ENCODE results near the gene CNTFR. TPM values are rescaled to one million over a fixed set of nuclear protein-coding genes. Genes with fewer than 3 reads are reported as not detected.

The CNTFR gene
- total and polyA plus RNA-seq, 3 experiments from 2014 or later, result not detected

GRCh38 chr9:34606190-34606589 is 16.7 kb upstream of the CNTFR start:
- no peak for DNase-seq
- Mint-ChIP-seq H3K9me3 (no peaks in the 10 kb centered on the region), H3K36me3 (peaks cover 0 to 4% (median 2%) of the 10 kb centered on the region in 3 donors), H3K27me3 (no peaks in the 10 kb centered on the region), H3K4me1 (peaks cover 6 to 15% (median 12%) of the 10 kb centered on the region in 3 donors), H3K27ac (no peak overlapping the region), H3K4me3 (no peak overlapping the region)
- POLR2A ChIA-PET, result no interaction called here
- H3K27me3 ChIP-seq (ENCODE audit: insufficient read depth, low read length, poor library complexity, severe bottlenecking), result no peaks in the 10 kb centered on the region
- H3K36me3 ChIP-seq (ENCODE audit: insufficient read depth, low read length), result no peaks in the 10 kb centered on the region
- no peak overlapping the region for H3K4me3 ChIP-seq (ENCODE audit: low read length)
- CTCF ChIA-PET, result interaction anchor here (0.7 to 6.9 kb wide), 4 partner anchors 9 to 28 kb away, joined by 3 to 47 read pairs (median 7); no protein-coding TSS in a partner anchor
- no peaks in the 10 kb centered on the region for H3K9me3 ChIP-seq (ENCODE audit: low read length)
- H3K27ac ChIP-seq (ENCODE audit: low read depth, low read length), result no peak overlapping the region
- peaks cover 7% of the 10 kb centered on the region for H3K4me1 ChIP-seq (ENCODE audit: insufficient read depth, low read length)

- Histone ChIP-seq H3K27me3 (ENCODE audit: insufficient read depth, low read length, poor library complexity, severe bottlenecking) (no peaks in the 10 kb centered on the region), H3K27ac (ENCODE audit: low read depth, low read length) (no peak overlapping the region), H3K4me3 (ENCODE audit: low read length) (no peak overlapping the region), H3K9me3 (ENCODE audit: low read length) (no peaks in the 10 kb centered on the region), H3K36me3 (ENCODE audit: insufficient read depth, low read length) (no peaks in the 10 kb centered on the region), H3K4me1 (ENCODE audit: insufficient read depth, low read length) (no peaks in the 10 kb centered on the region)
- no peaks in the 10 kb centered on the region for H3K9me3 Mint-ChIP-seq
- no peak overlapping the region for H3K27ac Mint-ChIP-seq
- no peaks in the 10 kb centered on the region for H3K27me3 Mint-ChIP-seq
- DNase-seq, result peak; percentile 65 to 86 (median 73)
- CTCF ChIA-PET, result interaction anchor here (0.6 to 6.9 kb wide), 21 partner anchors 9 to 272 kb away, joined by 3 to 47 read pairs (median 4); partner anchors contain the start of genes CCL21, DCTN3, ENHO and SIGMAR1
- no peaks in the 10 kb centered on the region for H3K4me1 Mint-ChIP-seq
- no peaks in the 10 kb centered on the region for H3K36me3 Mint-ChIP-seq
- POLR2A ChIA-PET, result no interaction called here
- peak overlapping the region in 1 of 7 donors; percentile 2 for H3K4me3 Mint-ChIP-seq
These were observed 14.2 kb upstream of the CNTFR start for GRCh38 chr9:34603610-34604231.

GRCh38 chr9:34601937-34602573 is 12.5 kb upstream of the CNTFR start:
- Mint-ChIP-seq H3K36me3 (no peaks in the 10 kb centered on the region), H3K9me3 (no peaks in the 10 kb centered on the region), H3K27me3 (no peaks in the 10 kb centered on the region), H3K27ac (peak overlapping the region in 1 of 8 donors; percentile 85), H3K4me3 (no peak overlapping the region), H3K4me1 (no peaks in the 10 kb centered on the region)
- H3K27me3 ChIP-seq (ENCODE audit: insufficient read depth, low read length, poor library complexity, severe bottlenecking), result no peaks in the 10 kb centered on the region
- H3K4me3 ChIP-seq (ENCODE audit: low read length), result no peak overlapping the region
- H3K36me3 ChIP-seq (ENCODE audit: insufficient read depth, low read length), result no peaks in the 10 kb centered on the region
- no peak overlapping the region for H3K27ac ChIP-seq (ENCODE audit: low read depth, low read length)
- no peaks in the 10 kb centered on the region for H3K9me3 ChIP-seq (ENCODE audit: low read length)
- DNase-seq, result no peak
- no peaks in the 10 kb centered on the region for H3K4me1 ChIP-seq (ENCODE audit: insufficient read depth, low read length)
- ChIA-PET CTCF (interaction anchor here (0.8 to 6.9 kb wide), 6 partner anchors 8 to 189 kb away, joined by 4 to 47 read pairs (median 6); no protein-coding TSS in a partner anchor), POLR2A (no interaction called here)

GRCh38 chr9:34600908-34601307 is 11.4 kb upstream of the CNTFR start:
- ChIA-PET CTCF (interaction anchor here (0.6 to 1.0 kb wide), 3 partner anchors 9 to 53 kb away, joined by 3 to 4 read pairs (median 3); partner anchors contain the start of gene RPP25L), POLR2A (no interaction called here)
- Histone ChIP-seq H3K36me3 (ENCODE audit: insufficient read depth, low read length) (no peaks in the 10 kb centered on the region), H3K27ac (ENCODE audit: low read depth, low read length) (no peak overlapping the region), H3K27me3 (ENCODE audit: insufficient read depth, low read length, poor library complexity, severe bottlenecking) (no peaks in the 10 kb centered on the region), H3K4me3 (ENCODE audit: low read length) (no peak overlapping the region), H3K4me1 (ENCODE audit: insufficient read depth, low read length) (no peaks in the 10 kb centered on the region), H3K9me3 (ENCODE audit: low read length) (no peaks in the 10 kb centered on the region)
- Mint-ChIP-seq H3K27me3 (peaks cover 3 to 7% of the 10 kb centered on the region in 2 donors), H3K36me3 (no peaks in the 10 kb centered on the region), H3K27ac (no peak overlapping the region), H3K4me3 (no peak overlapping the region), H3K4me1 (no peaks in the 10 kb centered on the region), H3K9me3 (no peaks in the 10 kb centered on the region)
- DNase-seq, result no peak

GRCh38 chr9:34599546-34599945 is 10.0 kb upstream of the CNTFR start:
- H3K27ac ChIP-seq (ENCODE audit: low read depth, low read length), result no peak overlapping the region
- Mint-ChIP-seq H3K4me3 (no peak overlapping the region), H3K27ac (no peak overlapping the region), H3K27me3 (peaks cover 3 to 12% of the 10 kb centered on the region in 2 donors), H3K4me1 (no peaks in the 10 kb centered on the region), H3K9me3 (no peaks in the 10 kb centered on the region), H3K36me3 (no peaks in the 10 kb centered on the region)
- ChIA-PET CTCF (no interaction called here), POLR2A (no interaction called here)
- H3K9me3 ChIP-seq (ENCODE audit: low read length), result no peaks in the 10 kb centered on the region
- H3K36me3 ChIP-seq (ENCODE audit: insufficient read depth, low read length), result no peaks in the 10 kb centered on the region
- no peaks in the 10 kb centered on the region for H3K4me1 ChIP-seq (ENCODE audit: insufficient read depth, low read length)
- no peak for DNase-seq
- no peak overlapping the region for H3K4me3 ChIP-seq (ENCODE audit: low read length)
- H3K27me3 ChIP-seq (ENCODE audit: insufficient read depth, low read length, poor library complexity, severe bottlenecking), result peaks cover under 1% of the 10 kb centered on the region

DNA sequence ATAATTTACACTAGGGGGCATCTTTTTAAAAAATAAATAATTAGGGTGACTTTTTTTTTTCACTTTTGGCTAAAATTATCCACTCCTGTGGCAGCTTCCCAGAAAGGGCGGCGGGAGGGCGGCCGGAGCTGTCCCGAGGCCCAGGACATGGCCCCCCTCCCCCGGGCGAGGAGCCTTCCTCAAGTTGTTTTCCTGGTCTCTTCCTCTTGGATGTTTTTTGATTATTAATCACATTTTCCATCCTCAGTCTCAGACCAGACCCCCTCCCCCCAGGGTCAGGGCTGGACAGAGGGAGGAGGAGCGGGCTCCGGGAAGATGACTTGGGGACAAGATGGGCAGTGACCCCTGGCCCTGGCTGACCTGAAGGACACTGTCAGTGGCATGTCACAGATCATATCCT is 4.7 kb upstream of the CNTFR start:
- H3K27me3 ChIP-seq (ENCODE audit: insufficient read depth, low read length, poor library complexity, severe bottlenecking), result peaks cover 35% of the 10 kb centered on the region
- H3K9me3 ChIP-seq (ENCODE audit: low read length), result no peaks in the 10 kb centered on the region
- no peak overlapping the region for H3K27ac Mint-ChIP-seq
- no peak overlapping the region for H3K27ac ChIP-seq (ENCODE audit: low read depth, low read length)
- POLR2A ChIA-PET, result no interaction called here
- no peaks in the 10 kb centered on the region for H3K9me3 Mint-ChIP-seq
- CTCF ChIA-PET, result interaction anchor here (1.0 to 1.2 kb wide), 2 partner anchors 9 to 26 kb away, joined by 3 to 4 read pairs; partner anchors contain the start of gene DCTN3
- no peak overlapping the region for H3K4me3 ChIP-seq (ENCODE audit: low read length)
- no peaks in the 10 kb centered on the region for H3K36me3 ChIP-seq (ENCODE audit: insufficient read depth, low read length)
- no peak for DNase-seq
- no peak overlapping the region for H3K4me3 Mint-ChIP-seq
- H3K36me3 Mint-ChIP-seq, result no peaks in the 10 kb centered on the region
- peaks cover 9 to 30% (median 13%) of the 10 kb centered on the region in 3 donors for H3K4me1 Mint-ChIP-seq
- H3K27me3 Mint-ChIP-seq, result peaks cover 31 to 53% of the 10 kb centered on the region in 2 donors
- H3K4me1 ChIP-seq (ENCODE audit: insufficient read depth, low read length), result peaks cover 15% of the 10 kb centered on the region

DNA sequence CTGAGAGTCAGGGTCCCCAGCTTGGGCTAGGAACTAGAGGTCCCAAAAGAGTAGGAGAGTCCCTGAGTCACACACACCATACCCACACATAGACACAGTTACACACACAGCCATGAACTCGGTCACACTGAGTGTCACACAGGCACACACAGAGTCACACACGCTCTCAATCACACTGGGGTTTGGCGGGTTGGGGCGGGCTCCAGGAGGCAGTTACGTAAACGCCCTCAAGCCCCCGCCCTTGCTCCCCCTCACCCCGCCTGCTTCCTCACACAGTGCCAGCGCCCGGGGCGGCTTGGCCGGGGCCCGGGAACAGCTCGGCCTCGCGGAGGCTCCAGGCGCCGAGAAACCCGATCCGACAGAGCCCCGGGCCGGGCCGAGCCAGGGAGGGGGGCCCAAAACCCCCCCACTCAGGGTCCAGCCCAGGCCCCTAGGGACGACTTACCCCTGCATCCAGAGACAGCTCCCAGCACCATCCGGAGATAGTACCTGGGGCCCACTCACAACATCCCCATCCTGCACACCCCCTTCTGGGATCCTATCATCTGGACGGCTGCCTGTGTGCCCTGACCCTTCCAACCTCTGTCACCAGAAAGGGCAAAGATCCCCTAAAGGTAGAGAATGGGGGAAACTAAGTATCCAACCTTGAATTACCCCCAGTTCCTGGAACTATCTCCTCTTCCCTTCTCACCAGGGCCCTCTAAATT is 3.5 kb upstream of the CNTFR start:
- DNase-seq, result no peak
- POLR2A ChIA-PET, result no interaction called here
- CTCF ChIA-PET, result interaction anchor here (1.4 to 3.3 kb wide), 6 partner anchors 9 to 189 kb away, joined by 3 to 22 read pairs (median 12); no protein-coding TSS in a partner anchor

More for the DNA sequence above, 3.5 kb upstream of the CNTFR start:
- Mint-ChIP-seq H3K4me1 (peaks cover 17 to 40% (median 23%) of the 10 kb centered on the region in 3 donors), H3K27ac (no peak overlapping the region), H3K4me3 (peak overlapping the region in 5 of 7 donors; percentile 2 to 77 (median 75)), H3K27me3 (peaks cover 42 to 64% of the 10 kb centered on the region in 2 donors), H3K36me3 (peaks cover 0 to 3% (median 0%) of the 10 kb centered on the region in 3 donors), H3K9me3 (no peaks in the 10 kb centered on the region)
- H3K4me1 ChIP-seq (ENCODE audit: insufficient read depth, low read length), result peaks cover 15% of the 10 kb centered on the region
- H3K27ac ChIP-seq (ENCODE audit: low read depth, low read length), result no peak overlapping the region
- no peaks in the 10 kb centered on the region for H3K9me3 ChIP-seq (ENCODE audit: low read length)
- H3K4me3 ChIP-seq (ENCODE audit: low read length), result no peak overlapping the region
- H3K27me3 ChIP-seq (ENCODE audit: insufficient read depth, low read length, poor library complexity, severe bottlenecking), result peaks cover 47% of the 10 kb centered on the region
- no peaks in the 10 kb centered on the region for H3K36me3 ChIP-seq (ENCODE audit: insufficient read depth, low read length)

Data from CD8-positive, alpha-beta memory T cell (primary cell).